RWPE1 (cell line): ENCODE measurements around the gene IL10RA.

Experiments used
- CTCF ChIA-PET: fragments of 350-600 bp; sonication (Branson Sonifier 250); formaldehyde crosslinking; extraction: SDS; loops from one replicate; lab custom pipeline; 2021; lab: Yijun Ruan, JAX
- POLR2A ChIA-PET: fragments of 400-600 bp; formaldehyde crosslinking; extraction: SDS; loops from one replicate; lab custom pipeline; 2020; ENCODE audit warnings: antibody characterized with exemption; ENCODE audit not compliant: low non-redundant PET; lab: Yijun Ruan, JAX
- DNase-seq: peaks from one replicate; pipeline ENCODE4 v3.0.0; 2012; ENCODE audit warnings: low spot score
- H3K27ac ChIP-seq: fragments of 450-650 bp; 2 replicates; pipeline ENCODE4 v1.5.1; 2017
- CTCF ChIP-seq: fragments of 450-650 bp; conservative IDR thresholded peaks from 2 replicates; pipeline ENCODE4 v1.5.1; 2017; ENCODE audit warnings: low read depth, mild to moderate bottlenecking

The IL10RA gene

GRCh38 chr11:117992136-117992535, 5.9 kb downstream of the IL10RA start:
- H3K27ac ChIP-seq: no peak overlapping the region
- DNase-seq: no peak
- ChIA-PET CTCF (no interaction called here), POLR2A (no interaction called here)
- no peak for TF ChIP-seq CTCF

GRCh38 chr11:117992620-117993019, 6.4 kb downstream of the IL10RA start:
- TF ChIP-seq CTCF: no peak
- H3K27ac ChIP-seq: no peak overlapping the region
- ChIA-PET POLR2A (no interaction called here), CTCF (no interaction called here)
- DNase-seq: no peak

- TF ChIP-seq CTCF: no peak
- ChIA-PET POLR2A (no interaction called here), CTCF (no interaction called here)
- H3K27ac ChIP-seq: no peak overlapping the region
- no peak for DNase-seq
Measured at GRCh38 chr11:117993988-117994745, 8.0 kb downstream of the IL10RA start.

- ChIA-PET POLR2A (no interaction called here), CTCF (no interaction called here)
- DNase-seq: no peak
- no peak for TF ChIP-seq CTCF
- H3K27ac ChIP-seq: no peak overlapping the region
Measured at GRCh38 chr11:117995472-117995871, 9.3 kb downstream of the IL10RA start.

- ChIA-PET CTCF (no interaction called here), POLR2A (no interaction called here)
- TF ChIP-seq CTCF: no peak
- DNase-seq: no peak
- H3K27ac ChIP-seq: no peak overlapping the region
Measured at GRCh38 chr11:117996058-117996457, 9.9 kb downstream of the IL10RA start.

GRCh38 chr11:117997406-117997805, 11.2 kb downstream of the IL10RA start:
- CTCF ChIA-PET: no interaction called here
- TF ChIP-seq CTCF: no peak
- POLR2A ChIA-PET: no interaction called here
- H3K27ac ChIP-seq: no peak overlapping the region
- no peak for DNase-seq
